Panc1 (cell line): Measurements from ENCODE around the gene PAMR1. TPM values are rescaled to one million over a fixed set of nuclear protein-coding genes. Genes with fewer than 3 reads are reported as not detected.

Experiments
- ATAC-seq: fragments of 200-7000 bp; cut with Tn5 transposase; 2 replicates; pipeline ENCODE4 v1.9.1; 2020; ENCODE audit warnings: mild to moderate bottlenecking, moderate library complexity
- BruUV-seq: library from RNA; stranded (reverse); fragments of 400-500 nt; replicated peaks from 2 replicates; lab custom pipeline; 2021; lab: Mats Ljungman, UMichigan
- CTCF ChIA-PET: fragments of 300-600 bp; sonication (Branson Sonifier 250); formaldehyde crosslinking; loops from one replicate; lab custom pipeline; 2022; ENCODE audit warnings: antibody characterized with exemption; lab: Charles Lee
- POLR2A ChIA-PET: fragments of 300-600 bp; sonication (Branson Sonifier 250); formaldehyde crosslinking; loops from one replicate; lab custom pipeline; 2022; ENCODE audit warnings: antibody characterized with exemption; lab: Charles Lee
- DNase-seq: peaks from one replicate; pipeline ENCODE4 v3.0.0-alpha.2; 2010; ENCODE audit warnings: low read depth, low spot score
- H3K27ac ChIP-seq: 2 replicates; pipeline ENCODE4 v1.5.1; 2011; ENCODE audit warnings: mild to moderate bottlenecking, low read length, inconsistent platforms
- H3K27me3 ChIP-seq: fragments of 200-500 bp; sonication (Bioruptor generic); 2 replicates; pipeline ENCODE4 v1.6.0; 2014; ENCODE audit warnings: low read length, inconsistent platforms; ENCODE audit not compliant: control insufficient read depth, insufficient read depth
- H3K36me3 ChIP-seq: fragments of 200-500 bp; sonication (Bioruptor generic); 2 replicates; pipeline ENCODE4 v1.5.1; 2014; ENCODE audit warnings: inconsistent platforms, mild to moderate bottlenecking, low read length, moderate library complexity; ENCODE audit not compliant: control insufficient read depth, insufficient read depth
- H3K4me1 ChIP-seq: 2 replicates; pipeline ENCODE4 v1.5.1; 2011; ENCODE audit warnings: inconsistent platforms, mild to moderate bottlenecking, low read length, moderate library complexity; ENCODE audit not compliant: control insufficient read depth, insufficient read depth
- H3K4me3 ChIP-seq, 2 experiments: 2 replicates each; pipeline ENCODE4 v1.5.1; 2011 to 2012; ENCODE audit warnings: low read depth in 2 of 2, low read length in 2 of 2, mild to moderate bottlenecking in 2 of 2, inconsistent platforms in 1 of 2, moderate library complexity in 1 of 2
- H3K9me3 ChIP-seq: fragments of 200-500 bp; sonication (Bioruptor generic); 2 replicates; pipeline ENCODE4 v1.5.1; 2014; ENCODE audit warnings: low read depth, mild to moderate bottlenecking, inconsistent platforms, low read length, moderate library complexity; ENCODE audit not compliant: control insufficient read depth, insufficient read depth
- CTCF ChIP-seq: fragments of 450-650 bp; IDR thresholded peaks from 2 replicates; pipeline ENCODE4 v1.5.1; 2017; ENCODE audit warnings: mild to moderate bottlenecking
- POLR2AphosphoS5 ChIP-seq: IDR thresholded peaks from 2 replicates; pipeline ENCODE4 v1.6.1; 2012; ENCODE audit warnings: mild to moderate bottlenecking, low read depth, low read length, moderate library complexity
- REST ChIP-seq, 2 experiments: IDR thresholded peaks; 2 replicates each; pipeline ENCODE4 v1.6.1; 2011 to 2012; ENCODE audit warnings: low read depth in 2 of 2, control low read depth in 1 of 2, low read length in 1 of 2, mild to moderate bottlenecking in 1 of 2, moderate library complexity in 1 of 2; ENCODE audit not compliant: insufficient read depth in 1 of 2
- SIN3A ChIP-seq: IDR thresholded peaks from 2 replicates; pipeline ENCODE4 v1.6.1; 2012; ENCODE audit warnings: low read depth, mild to moderate bottlenecking, low read length, moderate library complexity, borderline replicate concordance; ENCODE audit not compliant: insufficient read depth
- TCF7L2 ChIP-seq: IDR thresholded peaks from 2 replicates; pipeline ENCODE4 v1.6.1; 2011; ENCODE audit warnings: mild to moderate bottlenecking, low read depth, low read length, inconsistent platforms
- in situ Hi-C: cut with HindIII; loops from 2 replicates; pipeline ENCODE4 v1.10.0; 2016; ENCODE audit warnings: low sequenced_read_pairs, low pct_unique_long_range_greater_than_20kb
- intact Hi-C: fragments of 100-400 bp; cut with micrococcal nuclease; formaldehyde crosslinking; loops from one replicate; pipeline ENCODE4 v1.10.0; 2022; ENCODE audit not compliant: unreplicated experiment
- total RNA-seq: library from RNA; stranded (reverse); gene quantifications from one replicate; pipeline ENCODE4 v1.2.1, GENCODE V29; 2021; ENCODE audit not compliant: unreplicated experiment

Gene PAMR1
- total RNA-seq, 1 experiment from 2014 or later, result 0.13 TPM

- ChIA-PET CTCF (no interaction called here), POLR2A (no interaction called here)
- no peaks in the 10 kb centered on the region for H3K36me3 ChIP-seq
- BruUV-seq, result no TSS peak
- no peak for DNase-seq
- no peak overlapping the region for H3K4me3 ChIP-seq
- no peaks in the 10 kb centered on the region for H3K9me3 ChIP-seq
- H3K27me3 ChIP-seq, result peaks cover 37% of the 10 kb centered on the region
- no peak for ATAC-seq
- TF ChIP-seq REST (IDR thresholded peaks at IDR 0.05; ENCODE audit: insufficient read depth in 1 of 2, low read depth in 2 of 2, low read length in 1 of 2) (no peak), CTCF (no peak), SIN3A (no peak), POLR2AphosphoS5 (no peak), TCF7L2 (no peak)
- H3K4me1 ChIP-seq, result no peaks in the 10 kb centered on the region
- in situ Hi-C loops, result no loop called here
- intact Hi-C loops, result no loop called here
- H3K27ac ChIP-seq, result no peak overlapping the region
Observed at GRCh38 chr11:35516403-35516802, 9.0 kb downstream of the PAMR1 start.

- TF ChIP-seq REST (IDR thresholded peaks at IDR 0.05; ENCODE audit: insufficient read depth in 1 of 2, low read depth in 2 of 2, low read length in 1 of 2) (no peak), POLR2AphosphoS5 (no peak), SIN3A (no peak), CTCF (no peak), TCF7L2 (no peak)
- DNase-seq, result no peak
- BruUV-seq, result no TSS peak
- H3K36me3 ChIP-seq, result no peaks in the 10 kb centered on the region
- no peak overlapping the region for H3K27ac ChIP-seq
- POLR2A ChIA-PET, result no interaction called here
- H3K9me3 ChIP-seq, result no peaks in the 10 kb centered on the region
- no peak overlapping the region for H3K4me3 ChIP-seq
- CTCF ChIA-PET, result no interaction called here
- no peaks in the 10 kb centered on the region for H3K4me1 ChIP-seq
- H3K27me3 ChIP-seq, result peaks cover 34% of the 10 kb centered on the region
- intact Hi-C loops, result no loop called here
- no peak for ATAC-seq
- in situ Hi-C loops, result no loop called here
Observed at GRCh38 chr11:35515224-35515623, 10.2 kb downstream of the PAMR1 start.
